Measurements from ENCODE around the gene APOD.
"Not testable (repeated sequence)": the region's sequence is repeated elsewhere in the genome, so short reads cannot be mapped to it uniquely, and the experiment has no call there.

APOD gene

DNA sequence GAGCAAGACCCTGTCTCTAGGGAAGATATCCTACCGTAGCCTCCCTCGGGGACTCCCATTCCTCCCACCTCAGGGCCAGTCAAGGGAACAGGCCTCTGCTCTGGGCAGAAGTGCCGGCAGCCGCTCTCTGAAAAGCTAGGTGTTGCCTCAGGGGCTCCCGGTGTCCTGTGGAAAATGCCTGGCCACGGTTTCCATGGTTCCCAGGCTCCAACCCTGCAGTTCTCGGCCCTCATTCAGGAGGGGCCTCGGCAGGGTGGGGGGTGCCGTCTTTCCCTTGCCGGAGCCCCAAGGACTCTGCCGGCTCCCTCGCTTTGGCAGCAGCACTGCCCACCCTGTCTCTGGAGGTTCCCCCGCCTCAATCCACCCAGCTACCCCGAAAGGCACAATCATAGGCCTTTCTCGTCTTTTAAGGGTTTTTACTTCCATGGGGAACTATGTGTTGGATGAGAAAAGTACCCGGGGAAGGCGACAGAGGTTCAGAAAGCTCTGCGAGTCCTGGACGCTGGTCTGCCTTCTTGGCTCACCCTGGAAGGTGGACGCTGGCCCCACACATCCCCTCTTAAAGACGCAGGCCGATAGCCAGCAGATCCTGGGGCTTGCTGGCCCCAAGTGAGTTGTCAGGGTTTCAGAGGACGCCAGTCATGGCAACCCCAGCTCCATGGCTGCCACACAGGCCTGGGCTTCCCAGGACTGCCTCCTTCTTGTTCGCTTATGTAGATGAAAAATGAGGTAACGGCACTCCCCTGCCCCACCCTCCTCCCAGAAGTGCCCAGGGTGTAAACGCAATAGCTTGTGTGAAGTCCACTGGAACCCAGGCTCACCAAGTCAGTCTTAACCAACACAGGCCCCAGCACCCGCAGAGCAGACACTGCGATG, 34.3 kb upstream of the APOD start:
- not testable (repeated sequence) for FAIRE-seq

DNA sequence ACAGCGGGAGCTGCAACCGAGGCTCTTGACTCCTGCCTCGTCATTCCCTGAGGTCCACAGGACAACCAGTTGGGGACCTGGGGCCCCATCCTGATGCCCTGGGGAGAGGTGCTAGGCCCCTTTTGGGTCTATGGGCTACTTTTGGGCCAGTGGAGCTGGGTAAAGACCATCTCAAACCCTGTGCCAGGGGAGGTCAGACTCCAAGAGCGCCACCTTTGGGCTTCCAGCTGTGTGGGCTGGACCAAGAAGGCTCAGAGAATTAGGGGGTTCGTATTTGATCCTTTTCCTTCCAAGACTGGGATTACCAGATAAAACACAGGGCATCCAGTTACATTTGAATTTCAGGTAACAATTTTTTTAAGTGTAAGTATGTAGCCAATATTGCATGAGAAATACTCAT, 33.4 kb upstream of the APOD start:
- not testable (repeated sequence) for FAIRE-seq

- no peak for FAIRE-seq
Observed at GRCh38 chr3:195616681-195617080, 32.9 kb upstream of the APOD start.

DNA sequence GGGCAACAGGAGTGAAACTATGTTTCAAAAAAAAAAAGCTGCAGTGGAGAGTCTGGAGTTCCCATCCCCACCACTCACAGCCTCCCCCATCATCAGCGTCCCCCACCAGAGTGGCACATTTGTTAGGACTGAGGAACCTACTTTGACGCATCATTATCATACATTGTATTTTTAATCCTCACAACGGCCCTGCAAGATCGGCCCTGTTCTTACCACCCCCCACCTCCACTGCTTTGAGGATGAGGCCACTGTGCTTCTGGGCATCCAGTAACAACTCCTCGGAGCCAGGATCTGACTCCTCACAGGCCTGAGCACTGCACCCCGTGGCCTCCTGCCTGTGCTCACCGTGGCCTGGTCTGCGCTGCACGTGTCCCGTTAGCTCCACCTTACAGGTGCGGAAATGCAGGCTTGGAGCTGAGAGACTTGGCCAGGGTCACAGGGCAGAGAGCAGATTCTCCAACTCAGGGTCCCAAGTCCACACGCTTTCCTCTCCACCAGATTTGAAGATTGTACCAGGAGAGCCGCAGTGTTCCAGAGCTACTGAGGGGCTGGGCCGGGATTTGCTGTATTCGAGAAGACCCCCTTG, 32.3 kb upstream of the APOD start:
- not testable (repeated sequence) for FAIRE-seq

- FAIRE-seq, result peak; percentile 24
Observed at GRCh38 chr3:195614672-195615504, 31.1 kb upstream of the APOD start.

DNA sequence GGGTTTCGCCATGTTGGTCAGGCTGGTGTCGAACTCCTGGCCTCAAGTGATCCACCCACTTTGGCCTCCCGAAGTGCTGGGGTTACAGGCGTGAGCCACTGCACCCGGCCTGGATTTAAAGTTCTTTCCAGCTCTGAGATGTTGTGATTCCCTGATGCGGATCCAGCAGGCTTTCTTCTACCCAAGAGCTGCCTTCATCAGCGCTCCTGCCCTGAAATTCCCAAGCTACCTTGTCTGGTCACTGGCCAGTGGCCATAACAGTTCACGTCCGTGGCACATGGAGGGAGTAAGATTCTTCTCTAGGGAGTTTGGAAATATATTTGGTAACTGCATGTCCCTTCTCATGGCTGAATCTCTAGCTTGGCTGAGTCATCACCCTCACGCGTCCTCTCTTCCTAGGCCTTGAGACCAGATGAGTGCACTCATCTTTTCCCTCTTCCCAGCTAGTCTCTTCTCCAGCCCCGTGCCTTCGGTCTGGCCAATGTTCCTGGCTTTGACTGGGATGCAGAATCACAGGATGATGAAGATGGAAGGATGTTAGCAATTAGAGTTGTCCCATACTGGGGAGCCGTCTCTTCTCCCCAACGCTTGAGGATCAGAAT, 29.8 kb upstream of the APOD start:
- no peak for FAIRE-seq

DNA sequence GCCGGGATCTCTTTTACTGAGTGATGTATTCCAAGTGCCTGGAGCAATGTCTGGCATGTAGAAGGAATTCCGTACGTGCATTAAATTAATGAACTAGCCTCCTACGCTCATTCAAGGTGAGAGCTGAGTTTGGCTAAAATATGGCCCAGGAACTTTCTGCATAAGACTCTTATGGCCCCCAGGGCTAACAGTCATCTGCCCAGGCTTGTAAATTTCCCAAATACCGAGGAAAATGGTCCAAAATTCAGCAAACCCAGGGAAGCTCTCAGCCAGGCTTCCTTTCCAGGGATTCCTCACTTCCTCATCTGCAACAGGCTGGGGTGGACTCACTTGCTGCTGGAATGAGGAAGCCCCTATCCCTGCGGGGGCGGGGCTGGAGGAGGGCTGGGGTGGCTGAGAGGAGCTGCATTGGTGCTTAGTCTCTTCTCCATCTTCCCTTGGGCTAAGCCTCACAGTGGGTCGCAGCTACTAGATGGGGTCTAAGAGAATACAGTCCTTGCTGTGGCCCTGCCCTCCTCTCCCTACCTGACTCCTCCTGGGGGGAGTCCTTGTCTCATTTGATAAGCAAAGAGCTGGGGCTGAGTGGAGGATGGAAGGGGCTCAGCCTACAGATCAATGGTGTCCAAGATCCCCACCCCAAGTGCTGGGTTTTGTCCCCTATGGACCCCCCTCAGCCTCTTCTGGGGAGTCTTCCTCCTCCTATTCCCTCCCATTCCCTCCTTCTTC, 28.5 kb upstream of the APOD start:
- no peak for FAIRE-seq

DNA sequence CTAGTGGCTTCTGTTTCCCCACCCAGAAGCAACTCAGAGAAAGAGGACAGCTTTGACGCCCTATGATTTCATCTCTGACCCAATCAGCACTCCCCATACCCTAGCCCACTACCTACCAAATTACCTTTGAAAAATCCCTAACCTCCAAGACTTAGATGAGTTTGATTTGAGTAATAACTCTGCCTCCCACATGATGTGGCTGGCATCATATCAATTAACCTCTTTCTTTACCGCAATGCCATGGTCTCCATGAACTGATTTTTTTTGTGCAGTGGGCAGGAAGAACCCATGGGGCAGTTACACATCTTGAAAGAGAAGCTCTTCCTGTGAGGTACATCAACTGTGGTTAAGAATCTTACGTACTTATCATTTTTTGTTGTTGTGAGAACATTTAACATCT, 25.5 kb upstream of the APOD start:
- FAIRE-seq, result no peak

GRCh38 chr3:195601785-195602184, 18.0 kb upstream of the APOD start:
- not testable (repeated sequence) for FAIRE-seq

DNA sequence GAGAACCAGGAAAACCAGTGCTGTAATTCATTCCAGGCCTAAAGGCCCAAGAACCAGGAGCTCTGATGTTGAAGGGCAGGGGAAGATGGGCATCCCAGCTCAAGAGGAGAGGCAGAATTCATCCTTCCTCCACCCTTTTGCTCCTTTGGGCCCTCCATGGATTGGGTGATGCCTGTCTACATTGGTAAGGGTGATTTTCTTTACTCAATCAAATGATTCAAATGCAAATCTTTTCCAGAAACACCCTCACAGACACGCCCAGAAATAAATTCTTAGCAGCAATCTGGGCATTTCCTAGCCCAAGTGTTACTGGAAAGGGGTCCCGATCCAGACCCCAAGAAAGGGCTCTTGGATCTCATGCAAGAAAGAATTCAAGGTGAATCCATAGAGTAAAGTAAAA, 17.6 kb upstream of the APOD start:
- FAIRE-seq, result no peak

- FAIRE-seq, result not testable (repeated sequence)
Observed at GRCh38 chr3:195599926-195600325, 16.2 kb upstream of the APOD start.

DNA sequence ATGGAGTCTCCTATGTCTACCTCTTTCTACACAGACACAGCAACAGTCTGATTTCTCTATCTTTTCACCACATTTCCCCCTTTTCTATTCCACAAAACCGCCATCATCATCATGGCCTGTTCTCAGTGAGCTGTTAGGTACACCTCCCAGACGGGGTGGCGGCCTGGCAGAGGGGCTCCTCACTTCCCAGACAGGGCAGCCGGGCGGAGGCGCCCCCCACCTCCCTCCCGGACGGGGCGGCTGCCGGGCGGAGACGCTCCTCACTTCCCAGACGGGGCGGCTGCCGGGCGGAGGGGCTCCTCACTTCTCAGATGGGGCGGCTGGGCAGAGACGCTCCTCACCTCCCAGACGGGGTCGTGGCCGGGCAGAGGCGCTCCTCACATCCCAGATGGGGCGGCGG, 15.8 kb upstream of the APOD start:
- not testable (repeated sequence) for FAIRE-seq

DNA sequence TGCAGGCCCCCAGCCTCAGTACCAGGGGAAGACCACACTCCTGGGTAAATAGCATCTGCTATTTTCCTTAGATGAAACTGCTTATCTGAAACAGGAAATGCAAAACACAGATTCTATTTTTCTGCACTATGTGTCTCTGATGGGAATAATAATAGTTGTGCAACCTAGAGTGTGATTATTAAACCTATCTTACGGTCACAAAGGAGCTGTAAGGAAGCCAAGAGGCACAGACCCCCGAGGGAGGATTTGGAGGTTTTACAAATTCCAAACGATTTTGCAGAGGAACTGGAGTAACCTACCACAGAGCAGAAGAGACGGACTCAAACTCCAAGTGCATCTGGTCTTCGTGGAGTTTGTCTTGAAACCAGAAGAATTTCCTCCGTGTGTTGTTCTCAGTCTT, 14.1 kb upstream of the APOD start:
- no peak for FAIRE-seq

GRCh38 chr3:195597229-195597628, 13.5 kb upstream of the APOD start:
- no peak for FAIRE-seq

DNA sequence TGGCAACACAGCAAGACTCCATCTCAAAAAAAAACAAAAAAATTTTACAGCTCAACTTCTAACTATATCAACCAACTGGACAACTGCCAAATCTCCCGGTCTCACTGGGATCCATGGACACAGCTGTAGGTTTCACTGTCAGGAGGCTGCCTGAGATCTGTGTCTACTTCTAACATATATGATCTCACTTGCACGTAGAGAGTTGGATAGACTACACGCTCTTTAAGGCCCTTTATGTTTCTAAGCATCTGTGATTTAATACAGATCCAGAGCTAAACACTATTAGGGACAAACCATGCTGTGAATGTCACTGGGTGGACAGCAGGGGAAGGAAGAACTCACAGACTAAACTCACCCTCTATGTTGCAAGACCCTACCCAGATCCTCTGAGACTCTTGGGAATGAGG, 13.0 kb upstream of the APOD start:
- FAIRE-seq, result no peak

DNA sequence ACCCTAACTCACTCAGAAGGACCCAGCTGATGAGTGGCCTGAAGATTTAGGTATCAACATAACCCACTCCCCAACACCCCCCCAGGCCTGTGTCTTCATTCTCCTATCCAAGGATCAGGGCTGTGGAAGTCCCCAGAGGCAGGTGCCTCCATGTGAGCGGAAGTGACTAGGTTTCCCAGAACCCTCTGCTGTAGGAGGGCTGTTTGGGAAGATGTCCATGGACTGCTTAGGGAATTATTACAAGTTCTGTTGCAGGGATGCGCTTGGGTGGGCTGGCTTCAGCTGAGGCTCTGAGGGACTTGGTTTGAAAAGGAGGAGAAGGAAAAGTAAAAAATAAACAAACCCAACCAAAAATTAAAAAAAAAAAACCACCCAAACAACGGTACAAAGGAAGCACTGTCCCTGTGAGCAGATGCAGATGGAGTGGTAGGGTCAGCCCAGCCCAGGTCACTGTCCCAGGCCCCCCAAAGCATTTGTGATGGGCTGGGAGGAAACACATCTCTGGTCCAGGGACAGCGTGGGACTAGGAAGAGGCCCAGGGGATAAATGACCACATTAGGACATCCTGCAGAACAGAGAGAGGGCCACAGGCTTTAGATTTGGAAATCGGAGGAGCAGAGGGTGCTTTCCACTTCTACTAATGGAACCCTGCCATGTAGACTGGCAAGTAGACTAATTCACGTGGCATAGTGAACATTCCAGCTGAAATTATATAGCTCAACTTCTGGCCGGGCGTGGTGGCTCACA, 12.2 kb upstream of the APOD start:
- no peak for FAIRE-seq

DNA sequence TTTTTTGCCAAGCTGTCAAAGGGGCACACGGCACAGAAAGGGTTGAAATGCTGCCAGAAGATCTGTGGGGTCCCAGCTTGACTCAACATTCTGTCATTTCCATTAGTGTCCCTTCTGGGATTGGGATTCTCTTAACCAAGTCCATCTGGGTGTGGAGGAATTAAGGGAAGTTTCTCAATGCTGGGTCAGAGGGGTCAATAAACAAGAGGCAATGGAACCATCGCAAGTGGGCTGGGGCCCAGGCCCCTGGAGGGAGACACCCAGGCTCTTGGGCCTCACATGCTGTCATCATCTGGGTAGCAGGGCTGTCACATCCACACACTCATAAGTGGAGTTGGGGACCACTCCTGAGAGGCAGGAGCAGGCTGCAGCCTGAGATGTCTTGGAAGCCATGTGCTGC, 8.1 kb upstream of the APOD start:
- no peak for FAIRE-seq

DNA sequence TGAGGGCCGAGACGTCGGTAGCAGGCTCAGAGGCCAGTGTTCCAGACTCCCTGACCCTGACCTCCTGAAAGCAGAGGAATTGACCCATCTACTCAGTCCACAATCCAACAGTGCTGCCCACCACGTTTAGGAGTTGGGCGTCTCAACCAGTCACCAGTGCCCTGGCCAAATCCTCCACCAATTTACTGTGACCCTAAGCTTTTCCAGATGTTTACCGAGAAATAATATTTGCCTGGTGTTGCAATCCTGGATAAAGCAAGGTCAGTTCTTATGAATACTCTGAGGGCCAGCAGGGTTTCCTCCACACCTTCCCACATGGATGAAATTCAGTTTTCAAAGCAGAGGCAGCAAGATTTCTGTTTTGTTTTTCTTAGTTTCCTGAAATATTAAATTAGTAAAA, 7.5 kb upstream of the APOD start:
- no peak for FAIRE-seq

- not testable (repeated sequence) for FAIRE-seq
Observed at GRCh38 chr3:195590381-195590780, 6.6 kb upstream of the APOD start.

DNA sequence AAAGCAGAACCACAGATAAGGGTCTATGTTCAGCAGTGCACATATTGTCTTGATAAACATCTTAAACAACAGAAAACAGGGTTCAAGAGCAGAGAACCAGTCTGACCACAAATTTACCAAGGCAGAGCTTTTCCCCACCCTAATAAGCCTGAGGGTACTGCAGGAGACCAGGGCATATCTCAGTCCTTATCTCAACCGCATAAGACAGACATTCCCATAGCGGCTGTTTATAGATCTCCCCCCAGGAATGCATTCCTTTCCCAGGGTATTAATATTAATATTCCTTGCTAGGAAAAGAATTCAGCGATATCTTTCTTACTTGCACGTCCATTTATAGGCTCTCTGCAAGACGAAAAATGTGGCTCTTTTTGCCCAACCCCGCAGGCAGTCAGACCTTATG, 6.1 kb upstream of the APOD start:
- not testable (repeated sequence) for FAIRE-seq

- no peak for FAIRE-seq
Observed at GRCh38 chr3:195587824-195588223, 4.1 kb upstream of the APOD start.

DNA sequence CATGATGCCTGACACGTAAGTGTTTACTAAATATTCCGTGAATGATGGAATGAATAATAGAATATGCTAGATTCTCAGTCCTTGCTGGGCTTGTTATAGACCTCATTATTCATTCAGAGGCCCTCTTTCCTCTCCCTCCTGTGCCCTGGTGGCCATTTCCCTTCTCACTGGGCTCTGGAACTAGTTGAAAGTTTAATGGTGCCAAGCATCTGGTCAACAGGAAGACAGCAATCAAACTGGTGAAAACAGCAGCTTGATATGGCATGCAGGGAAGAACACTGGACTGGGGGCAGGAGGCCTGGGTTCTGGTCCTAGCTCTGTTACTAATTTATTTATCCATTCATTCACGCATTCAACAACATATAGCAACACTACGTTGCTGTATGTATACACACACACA, 3.7 kb upstream of the APOD start:
- FAIRE-seq, result no peak
